ENCODE measurements around the gene TPGS2. TPM values are rescaled to one million over a fixed set of nuclear protein-coding genes. Genes with fewer than 3 reads are reported as not detected.

The TPGS2 gene
- total and polyA plus RNA-seq, 2 of the 8 experiments (the other 6 are each of a cell fraction or from before 2014, with no cell fraction given) = 151 to 273 TPM

- TF ChIP-seq CHD7 (IDR thresholded peaks at IDR 0.05; ENCODE audit: insufficient replicate concordance, low read length) = no peak
- peak; percentile 66 to 69 for TF ChIP-seq RAD21 (IDR thresholded peaks at IDR 0.05 in 1 of 2, conservative IDR thresholded peaks at IDR 0.05 in 1 of 2; ENCODE audit: low read depth in 2 of 2, low read length in 2 of 2)
These were observed 59.0 kb downstream of the TPGS2 start (continued) for GRCh38 chr18:36769611-36770314.

Measured in H1 (cell line).